Omental fat pad (tissue), 4 donors: ENCODE data around the gene SRD5A3. TPM values are rescaled to one million over a fixed set of nuclear protein-coding genes. Genes with fewer than 3 reads are reported as not detected.

ENCODE experiments used
- ATAC-seq: fragments of 150-250 bp; one replicate; pipeline ENCODE4 v1.9.1; 2016; ENCODE audit warnings: mild to moderate bottlenecking, moderate library complexity; ENCODE audit not compliant: low FRiP score
- DNase-seq: peaks from one replicate; pipeline ENCODE4 v3.0.0-alpha.2; 2019; ENCODE audit warnings: low spot score
- total RNA-seq, 4 donors: library from RNA; depleted of rRNA; stranded (reverse); fragments of >200 nt; gene quantifications; one replicate each; pipeline ENCODE4 v1.1.0, GENCODE V29; 2016
- TF ChIP-seq, protein P1 (sequence below), 3 donors: fragments of 450-650 bp; IDR thresholded peaks; one replicate each; pipeline ENCODE4 v1.5.1; 2016 to 2017; ENCODE audit warnings: antibody characterized with exemption in 3 of 3, mild to moderate bottlenecking in 3 of 3, moderate library complexity in 2 of 3

Gene SRD5A3
- total RNA-seq, 4 donors from 2014 or later: 8.0 to 15.9 (median 9.9) TPM

DNA sequence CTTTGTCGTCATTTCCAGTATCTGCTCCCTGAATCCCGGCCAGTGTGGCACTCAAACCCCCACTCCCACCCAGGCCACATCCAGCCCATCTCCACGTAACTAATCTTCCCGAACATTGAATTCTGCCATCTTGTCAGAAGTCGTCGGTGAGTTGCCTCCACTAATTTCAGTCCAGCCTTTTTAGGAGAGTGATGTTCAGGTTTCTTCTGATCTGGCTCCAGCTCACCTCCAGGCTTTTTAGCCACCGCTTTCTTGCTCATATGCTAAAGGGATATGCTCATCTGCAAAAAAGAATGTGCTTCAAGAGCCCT, 51.0 kb downstream of the SRD5A3 start:
- TF ChIP-seq, protein P1, sequence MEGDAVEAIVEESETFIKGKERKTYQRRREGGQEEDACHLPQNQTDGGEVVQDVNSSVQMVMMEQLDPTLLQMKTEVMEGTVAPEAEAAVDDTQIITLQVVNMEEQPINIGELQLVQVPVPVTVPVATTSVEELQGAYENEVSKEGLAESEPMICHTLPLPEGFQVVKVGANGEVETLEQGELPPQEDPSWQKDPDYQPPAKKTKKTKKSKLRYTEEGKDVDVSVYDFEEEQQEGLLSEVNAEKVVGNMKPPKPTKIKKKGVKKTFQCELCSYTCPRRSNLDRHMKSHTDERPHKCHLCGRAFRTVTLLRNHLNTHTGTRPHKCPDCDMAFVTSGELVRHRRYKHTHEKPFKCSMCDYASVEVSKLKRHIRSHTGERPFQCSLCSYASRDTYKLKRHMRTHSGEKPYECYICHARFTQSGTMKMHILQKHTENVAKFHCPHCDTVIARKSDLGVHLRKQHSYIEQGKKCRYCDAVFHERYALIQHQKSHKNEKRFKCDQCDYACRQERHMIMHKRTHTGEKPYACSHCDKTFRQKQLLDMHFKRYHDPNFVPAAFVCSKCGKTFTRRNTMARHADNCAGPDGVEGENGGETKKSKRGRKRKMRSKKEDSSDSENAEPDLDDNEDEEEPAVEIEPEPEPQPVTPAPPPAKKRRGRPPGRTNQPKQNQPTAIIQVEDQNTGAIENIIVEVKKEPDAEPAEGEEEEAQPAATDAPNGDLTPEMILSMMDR (IDR thresholded peaks at IDR 0.05): no peak
- DNase-seq (no peak), ATAC-seq (no peak)

- no peak for DNase-seq
- TF ChIP-seq, protein P1 (IDR thresholded peaks at IDR 0.05): no peak
- peak; percentile 25 for ATAC-seq
These were observed 51.7 kb downstream of the SRD5A3 start for GRCh38 chr4:55397520-55398321.

GRCh38 chr4:55398461-55398860, 52.4 kb downstream of the SRD5A3 start:
- ATAC-seq (peak; percentile 7), DNase-seq (no peak)
- TF ChIP-seq, protein P1 (IDR thresholded peaks at IDR 0.05): no peak

DNA sequence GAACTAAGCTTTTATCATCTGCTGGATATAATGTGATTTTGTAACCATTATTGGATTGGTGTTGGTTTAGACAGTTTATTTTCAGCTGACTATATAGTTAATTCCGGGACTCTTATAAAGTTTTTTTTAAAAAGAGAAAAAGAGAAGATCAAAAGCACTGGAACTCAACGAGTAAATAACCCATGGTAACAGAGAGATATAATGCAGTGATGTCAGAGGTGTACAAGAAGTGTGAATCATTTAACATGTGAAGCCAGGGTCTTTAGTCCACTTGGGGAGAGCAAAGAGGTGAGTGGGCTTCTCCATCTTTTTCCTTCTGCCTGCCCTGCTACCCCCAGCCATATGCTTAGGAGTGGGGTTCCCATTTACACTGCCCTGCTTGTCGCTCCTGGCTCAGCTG, 52.9 kb downstream of the SRD5A3 start:
- ATAC-seq (no peak), DNase-seq (no peak)
- TF ChIP-seq, protein P1 (IDR thresholded peaks at IDR 0.05): no peak

GRCh38 chr4:55399581-55399980, 53.5 kb downstream of the SRD5A3 start:
- DNase-seq (no peak), ATAC-seq (no peak)
- TF ChIP-seq, protein P1 (IDR thresholded peaks at IDR 0.05): no peak

DNA sequence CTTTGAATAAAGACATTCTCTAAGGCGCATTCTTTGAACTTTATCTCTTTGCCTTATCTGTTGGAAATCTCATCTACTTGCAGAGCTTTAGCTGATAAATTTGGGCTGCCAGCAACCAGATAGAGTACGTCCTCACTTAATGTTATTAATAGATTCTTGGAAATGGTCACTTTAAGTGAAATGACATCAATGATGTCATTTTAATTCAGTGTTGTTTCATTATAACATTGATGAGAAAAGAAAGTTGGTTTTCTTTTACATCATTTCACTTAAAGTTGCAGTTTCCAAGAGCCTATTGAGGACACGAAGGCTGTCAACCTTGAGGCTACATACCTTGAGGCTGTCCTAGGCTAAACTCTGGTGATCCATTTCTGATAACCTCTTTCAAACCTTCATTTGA, 59.0 kb downstream of the SRD5A3 start:
- no peak for ATAC-seq
- DNase-seq: no peak
- TF ChIP-seq, protein P1 (IDR thresholded peaks at IDR 0.05): no peak

DNA sequence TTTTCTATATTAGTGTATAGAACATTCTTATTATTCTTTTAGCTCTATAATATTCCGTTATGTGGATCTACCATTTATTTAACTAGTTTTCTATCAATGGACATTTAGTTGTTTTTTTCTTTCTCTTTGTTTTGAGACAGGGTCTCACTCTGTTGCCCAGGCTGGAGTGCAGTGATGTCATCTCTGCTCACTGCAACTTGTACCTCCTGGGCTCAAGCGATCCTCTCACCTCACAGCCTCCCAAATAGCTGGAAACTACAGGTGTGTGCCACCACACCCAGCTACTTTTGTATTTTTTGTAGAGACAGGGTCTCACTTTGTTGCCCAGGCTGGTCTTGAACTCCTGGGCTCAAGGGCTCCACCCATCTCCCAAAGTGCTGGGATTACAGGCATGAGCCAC, 60.5 kb downstream of the SRD5A3 start:
- ATAC-seq: no peak
- TF ChIP-seq, protein P1 (IDR thresholded peaks at IDR 0.05): no peak

More for the DNA sequence above, 60.5 kb downstream of the SRD5A3 start:
- DNase-seq: no peak
